ENCODE measurements around the gene ZNF808. TPM values are rescaled to one million over a fixed set of nuclear protein-coding genes. Genes with fewer than 3 reads are reported as not detected.

Gene ZNF808
- total and polyA plus RNA-seq, 2 of the 13 experiments (the other 11 are each of a cell fraction or from before 2014, with no cell fraction given), result 3.0 to 7.4 TPM

DNA sequence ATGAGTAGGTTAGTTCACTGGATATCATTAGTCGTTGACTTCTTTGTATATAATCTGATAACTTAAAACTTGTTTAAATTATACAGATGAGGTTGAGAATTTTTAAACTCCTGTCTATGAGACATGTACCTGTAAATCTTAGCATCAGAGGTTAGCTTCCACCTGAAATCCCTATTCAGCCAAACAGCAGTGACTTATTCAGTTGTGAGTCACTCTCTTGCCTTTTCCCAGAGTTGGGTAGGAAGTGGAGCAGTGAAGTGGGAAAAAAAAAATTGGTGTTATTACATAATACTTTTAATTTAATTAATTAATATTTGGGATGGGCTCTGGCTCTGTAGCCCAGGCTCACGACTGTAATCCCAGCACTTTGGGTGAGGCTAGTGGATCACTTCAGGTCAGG lies 75.5 kb downstream of the ZNF808 start (continued):
- TF ChIP-seq, protein P1, sequence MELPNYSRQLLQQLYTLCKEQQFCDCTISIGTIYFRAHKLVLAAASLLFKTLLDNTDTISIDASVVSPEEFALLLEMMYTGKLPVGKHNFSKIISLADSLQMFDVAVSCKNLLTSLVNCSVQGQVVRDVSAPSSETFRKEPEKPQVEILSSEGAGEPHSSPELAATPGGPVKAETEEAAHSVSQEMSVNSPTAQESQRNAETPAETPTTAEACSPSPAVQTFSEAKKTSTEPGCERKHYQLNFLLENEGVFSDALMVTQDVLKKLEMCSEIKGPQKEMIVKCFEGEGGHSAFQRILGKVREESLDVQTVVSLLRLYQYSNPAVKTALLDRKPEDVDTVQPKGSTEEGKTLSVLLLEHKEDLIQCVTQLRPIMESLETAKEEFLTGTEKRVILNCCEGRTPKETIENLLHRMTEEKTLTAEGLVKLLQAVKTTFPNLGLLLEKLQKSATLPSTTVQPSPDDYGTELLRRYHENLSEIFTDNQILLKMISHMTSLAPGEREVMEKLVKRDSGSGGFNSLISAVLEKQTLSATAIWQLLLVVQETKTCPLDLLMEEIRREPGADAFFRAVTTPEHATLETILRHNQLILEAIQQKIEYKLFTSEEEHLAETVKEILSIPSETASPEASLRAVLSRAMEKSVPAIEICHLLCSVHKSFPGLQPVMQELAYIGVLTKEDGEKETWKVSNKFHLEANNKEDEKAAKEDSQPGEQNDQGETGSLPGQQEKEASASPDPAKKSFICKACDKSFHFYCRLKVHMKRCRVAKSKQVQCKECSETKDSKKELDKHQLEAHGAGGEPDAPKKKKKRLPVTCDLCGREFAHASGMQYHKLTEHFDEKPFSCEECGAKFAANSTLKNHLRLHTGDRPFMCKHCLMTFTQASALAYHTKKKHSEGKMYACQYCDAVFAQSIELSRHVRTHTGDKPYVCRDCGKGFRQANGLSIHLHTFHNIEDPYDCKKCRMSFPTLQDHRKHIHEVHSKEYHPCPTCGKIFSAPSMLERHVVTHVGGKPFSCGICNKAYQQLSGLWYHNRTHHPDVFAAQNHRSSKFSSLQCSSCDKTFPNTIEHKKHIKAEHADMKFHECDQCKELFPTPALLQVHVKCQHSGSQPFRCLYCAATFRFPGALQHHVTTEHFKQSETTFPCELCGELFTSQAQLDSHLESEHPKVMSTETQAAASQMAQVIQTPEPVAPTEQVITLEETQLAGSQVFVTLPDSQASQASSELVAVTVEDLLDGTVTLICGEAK (IDR thresholded peaks at IDR 0.05), result no peak
- TF ChIP-seq, protein P1 (CRISPR knock-in tag; IDR thresholded peaks at IDR 0.05), result no peak
- TF ChIP-seq SATB2 (CRISPR knock-in tag; IDR thresholded peaks at IDR 0.05) (no peak), SIX1 (CRISPR knock-in tag; IDR thresholded peaks at IDR 0.05; ENCODE audit: borderline replicate concordance) (no peak), ZFP37 (CRISPR knock-in tag; IDR thresholded peaks at IDR 0.05; ENCODE audit: borderline replicate concordance) (no peak), EZH2 (conservative IDR thresholded peaks at IDR 0.05; ENCODE audit: low read depth, low read length) (no peak), ZBTB3 (CRISPR knock-in tag; IDR thresholded peaks at IDR 0.05; ENCODE audit: borderline replicate concordance, low read depth) (no peak), HNRNPH1 (optimal IDR thresholded peaks at IDR 0.05; ENCODE audit: low read depth, low read length) (no peak), MTF1 (CRISPR knock-in tag; IDR thresholded peaks at IDR 0.05) (no peak)
- TF ChIP-seq, protein P2, sequence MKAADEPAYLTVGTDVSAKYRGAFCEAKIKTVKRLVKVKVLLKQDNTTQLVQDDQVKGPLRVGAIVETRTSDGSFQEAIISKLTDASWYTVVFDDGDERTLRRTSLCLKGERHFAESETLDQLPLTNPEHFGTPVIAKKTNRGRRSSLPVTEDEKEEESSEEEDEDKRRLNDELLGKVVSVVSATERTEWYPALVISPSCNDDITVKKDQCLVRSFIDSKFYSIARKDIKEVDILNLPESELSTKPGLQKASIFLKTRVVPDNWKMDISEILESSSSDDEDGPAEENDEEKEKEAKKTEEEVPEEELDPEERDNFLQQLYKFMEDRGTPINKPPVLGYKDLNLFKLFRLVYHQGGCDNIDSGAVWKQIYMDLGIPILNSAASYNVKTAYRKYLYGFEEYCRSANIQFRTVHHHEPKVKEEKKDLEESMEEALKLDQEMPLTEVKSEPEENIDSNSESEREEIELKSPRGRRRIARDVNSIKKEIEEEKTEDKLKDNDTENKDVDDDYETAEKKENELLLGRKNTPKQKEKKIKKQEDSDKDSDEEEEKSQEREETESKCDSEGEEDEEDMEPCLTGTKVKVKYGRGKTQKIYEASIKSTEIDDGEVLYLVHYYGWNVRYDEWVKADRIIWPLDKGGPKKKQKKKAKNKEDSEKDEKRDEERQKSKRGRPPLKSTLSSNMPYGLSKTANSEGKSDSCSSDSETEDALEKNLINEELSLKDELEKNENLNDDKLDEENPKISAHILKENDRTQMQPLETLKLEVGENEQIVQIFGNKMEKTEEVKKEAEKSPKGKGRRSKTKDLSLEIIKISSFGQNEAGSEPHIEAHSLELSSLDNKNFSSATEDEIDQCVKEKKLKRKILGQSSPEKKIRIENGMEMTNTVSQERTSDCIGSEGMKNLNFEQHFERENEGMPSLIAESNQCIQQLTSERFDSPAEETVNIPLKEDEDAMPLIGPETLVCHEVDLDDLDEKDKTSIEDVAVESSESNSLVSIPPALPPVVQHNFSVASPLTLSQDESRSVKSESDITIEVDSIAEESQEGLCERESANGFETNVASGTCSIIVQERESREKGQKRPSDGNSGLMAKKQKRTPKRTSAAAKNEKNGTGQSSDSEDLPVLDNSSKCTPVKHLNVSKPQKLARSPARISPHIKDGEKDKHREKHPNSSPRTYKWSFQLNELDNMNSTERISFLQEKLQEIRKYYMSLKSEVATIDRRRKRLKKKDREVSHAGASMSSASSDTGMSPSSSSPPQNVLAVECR (CRISPR knock-in tag; IDR thresholded peaks at IDR 0.05; ENCODE audit: borderline replicate concordance), result no peak
- TF ChIP-seq, protein P3, sequence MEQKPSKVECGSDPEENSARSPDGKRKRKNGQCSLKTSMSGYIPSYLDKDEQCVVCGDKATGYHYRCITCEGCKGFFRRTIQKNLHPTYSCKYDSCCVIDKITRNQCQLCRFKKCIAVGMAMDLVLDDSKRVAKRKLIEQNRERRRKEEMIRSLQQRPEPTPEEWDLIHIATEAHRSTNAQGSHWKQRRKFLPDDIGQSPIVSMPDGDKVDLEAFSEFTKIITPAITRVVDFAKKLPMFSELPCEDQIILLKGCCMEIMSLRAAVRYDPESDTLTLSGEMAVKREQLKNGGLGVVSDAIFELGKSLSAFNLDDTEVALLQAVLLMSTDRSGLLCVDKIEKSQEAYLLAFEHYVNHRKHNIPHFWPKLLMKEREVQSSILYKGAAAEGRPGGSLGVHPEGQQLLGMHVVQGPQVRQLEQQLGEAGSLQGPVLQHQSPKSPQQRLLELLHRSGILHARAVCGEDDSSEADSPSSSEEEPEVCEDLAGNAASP (CRISPR knock-in tag; IDR thresholded peaks at IDR 0.05; ENCODE audit: borderline replicate concordance), result no peak
